Lung (tissue), 12 donors: ENCODE results near the gene TTLL13. TPM values are rescaled to one million over a fixed set of nuclear protein-coding genes. Genes with fewer than 3 reads are reported as not detected.

Experiments used
- ATAC-seq: fragments of 200-7000 bp; cut with Tn5 transposase; one replicate; pipeline ENCODE4 v1.9.1; 2020; ENCODE audit warnings: moderate number of reproducible peaks; ENCODE audit not compliant: insufficient read depth, low FRiP score
- DNase-seq, 3 donors: peaks; one replicate each; pipeline ENCODE4 v3.0.0-alpha.2; 2013 to 2017
- H3K27ac ChIP-seq, 2 donors: one replicate each; pipeline ENCODE4 v1.5.1; 2013; ENCODE audit warnings: mild to moderate bottlenecking in 2 of 2, moderate library complexity in 2 of 2, control low read depth in 1 of 2, inconsistent platforms in 1 of 2, low read depth in 1 of 2, low read length in 1 of 2
- H3K27me3 ChIP-seq, 3 donors: one replicate each; pipeline ENCODE4 v1.5.1; 2013; ENCODE audit warnings: low read length in 2 of 3; ENCODE audit not compliant: control insufficient read depth in 3 of 3, insufficient read depth in 3 of 3
- H3K36me3 ChIP-seq, 4 donors: one replicate each; pipeline ENCODE4 v1.5.1; 2013; ENCODE audit warnings: low read length in 4 of 4, mild to moderate bottlenecking in 1 of 4, moderate library complexity in 1 of 4; ENCODE audit not compliant: control insufficient read depth in 4 of 4, insufficient read depth in 4 of 4
- H3K4me1 ChIP-seq, 5 donors: one replicate each; pipeline ENCODE4 v1.5.1; 2013; ENCODE audit warnings: low read length in 5 of 5, mild to moderate bottlenecking in 2 of 5, moderate library complexity in 1 of 5; ENCODE audit not compliant: control insufficient read depth in 5 of 5, insufficient read depth in 5 of 5
- H3K4me3 ChIP-seq: one replicate; pipeline ENCODE4 v1.5.1; 2013; ENCODE audit warnings: mild to moderate bottlenecking, control low read depth, moderate library complexity
- H3K9ac ChIP-seq, 2 donors: one replicate each; pipeline ENCODE4 v1.5.1; 2013; ENCODE audit warnings: low read length in 2 of 2, control low read depth in 1 of 2; ENCODE audit not compliant: insufficient read depth in 1 of 2
- H3K9me3 ChIP-seq, 4 donors: one replicate each; pipeline ENCODE4 v1.5.1; 2013; ENCODE audit warnings: low read length in 3 of 4, mild to moderate bottlenecking in 1 of 4, moderate library complexity in 1 of 4; ENCODE audit not compliant: control insufficient read depth in 4 of 4, insufficient read depth in 3 of 4
- WGBS, 2 donors: extraction: QIAGEN DNeasy Blood & Tissue Kit; methylation state at CpG; one replicate each; pipeline ENCODE4 v1.1.7; 2013; 5-methylcytosine and 5-hydroxymethylcytosine counted together
- polyA plus RNA-seq, 2 donors: library from polyadenylated mRNA; stranded (reverse); fragments of 200-250 nt; gene quantifications; one replicate each; pipeline ENCODE4 v1.2.1, GENCODE V29; 2013
- total RNA-seq, 2 donors: library from RNA; depleted of rRNA in 1 of 2; stranded (reverse); fragments of >200 nt in 1 of 2; gene quantifications; one replicate each; pipeline ENCODE4 v1.2.1, GENCODE V29; 2014 to 2021
- TF ChIP-seq, protein P1 (sequence below): IDR thresholded peaks from 2 replicates; pipeline ENCODE4 v1.5.1; 2012; ENCODE audit warnings: mild to moderate bottlenecking; ENCODE audit errors: control extremely low read depth, extremely low read depth
- donor health status: control.
- donor health status: control.
- donor health status: Bipolar disorder and iron deficiency.
- donor health status: healthy.
- donor health status: DM: yes; HTN: yes; CAD: no.

The TTLL13 gene
- total and polyA plus RNA-seq, 4 donors = 0.11 to 1.4 (median 0.23) TPM

DNA sequence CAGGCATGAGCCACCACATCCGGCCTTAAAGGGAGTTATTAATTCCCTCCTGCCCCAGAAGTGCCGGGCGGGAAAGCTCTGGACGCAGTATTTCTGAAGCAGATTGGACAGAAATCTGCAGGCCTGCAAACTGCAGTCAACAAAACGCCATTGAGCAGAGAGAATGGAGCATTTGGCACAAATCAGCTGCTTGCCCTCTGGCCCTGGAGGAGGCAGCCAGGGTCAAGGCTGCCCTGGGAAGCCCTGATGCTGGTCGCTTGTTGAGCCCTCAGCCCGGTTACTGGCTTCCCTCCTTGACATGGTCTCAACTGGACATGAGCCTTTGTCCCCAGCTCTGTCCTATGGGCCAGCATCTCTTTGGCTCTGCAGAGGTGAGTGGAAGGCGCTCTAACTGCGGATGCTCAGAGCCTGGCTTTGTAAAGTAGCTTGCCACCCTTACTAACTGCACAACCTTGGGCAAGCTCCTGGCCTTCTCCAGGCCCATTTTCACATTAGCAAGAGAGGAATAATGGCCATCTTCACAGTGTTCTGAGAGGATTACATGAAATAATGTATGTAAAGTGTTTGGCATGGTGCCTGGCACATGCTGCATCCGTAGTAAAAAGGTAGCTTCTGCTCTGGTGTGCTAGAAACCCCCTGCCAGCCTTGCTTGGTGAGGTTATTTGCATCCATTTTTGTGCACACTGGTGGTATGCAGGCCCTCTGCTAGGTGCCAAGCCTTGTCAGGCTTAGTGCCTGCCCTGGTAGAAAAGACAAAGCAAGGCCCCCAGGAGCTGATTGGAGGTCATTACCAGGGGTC, 44.1 kb upstream of the TTLL13 start:
- Histone ChIP-seq H3K9ac (no peak overlapping the region), H3K27me3 (no peaks in the 10 kb centered on the region), H3K27ac (no peak overlapping the region), H3K4me3 (no peak overlapping the region), H3K9me3 (no peaks in the 10 kb centered on the region), H3K4me1 (peaks cover 0 to 23% (median 7%) of the 10 kb centered on the region in 5 donors), H3K36me3 (peaks cover 0 to 8% (median 1%) of the 10 kb centered on the region in 4 donors)
- ATAC-seq (no peak), DNase-seq (no peak)
- TF ChIP-seq, protein P1, sequence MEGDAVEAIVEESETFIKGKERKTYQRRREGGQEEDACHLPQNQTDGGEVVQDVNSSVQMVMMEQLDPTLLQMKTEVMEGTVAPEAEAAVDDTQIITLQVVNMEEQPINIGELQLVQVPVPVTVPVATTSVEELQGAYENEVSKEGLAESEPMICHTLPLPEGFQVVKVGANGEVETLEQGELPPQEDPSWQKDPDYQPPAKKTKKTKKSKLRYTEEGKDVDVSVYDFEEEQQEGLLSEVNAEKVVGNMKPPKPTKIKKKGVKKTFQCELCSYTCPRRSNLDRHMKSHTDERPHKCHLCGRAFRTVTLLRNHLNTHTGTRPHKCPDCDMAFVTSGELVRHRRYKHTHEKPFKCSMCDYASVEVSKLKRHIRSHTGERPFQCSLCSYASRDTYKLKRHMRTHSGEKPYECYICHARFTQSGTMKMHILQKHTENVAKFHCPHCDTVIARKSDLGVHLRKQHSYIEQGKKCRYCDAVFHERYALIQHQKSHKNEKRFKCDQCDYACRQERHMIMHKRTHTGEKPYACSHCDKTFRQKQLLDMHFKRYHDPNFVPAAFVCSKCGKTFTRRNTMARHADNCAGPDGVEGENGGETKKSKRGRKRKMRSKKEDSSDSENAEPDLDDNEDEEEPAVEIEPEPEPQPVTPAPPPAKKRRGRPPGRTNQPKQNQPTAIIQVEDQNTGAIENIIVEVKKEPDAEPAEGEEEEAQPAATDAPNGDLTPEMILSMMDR = no peak
- WGBS, 2 donors = 87 to 89% methylated on average over 10 of the region's 10 CpGs

DNA sequence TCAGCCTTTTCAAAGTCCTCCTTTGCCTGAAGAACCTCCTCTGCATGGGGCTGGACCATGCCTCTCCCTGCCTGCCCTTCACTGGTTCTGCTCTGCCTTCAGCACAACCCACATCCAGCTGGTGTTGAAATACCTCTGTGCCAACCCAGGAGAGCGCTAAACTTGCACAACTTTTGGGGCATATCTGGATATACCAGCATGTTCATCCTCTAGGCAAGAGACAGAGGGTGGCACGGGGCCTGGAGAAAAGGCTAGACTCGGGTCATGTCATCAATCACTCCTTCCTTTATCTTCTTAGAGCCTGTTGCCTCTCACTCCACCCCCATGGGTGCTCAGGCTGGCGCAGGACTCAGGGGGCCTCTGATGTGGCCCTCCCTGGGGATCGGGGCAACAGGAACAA, 43.5 kb upstream of the TTLL13 start:
- peak; percentile 27 for ATAC-seq
- 44 to 74% methylated on average over 5 of the region's 5 CpGs for WGBS, 2 donors

DNA sequence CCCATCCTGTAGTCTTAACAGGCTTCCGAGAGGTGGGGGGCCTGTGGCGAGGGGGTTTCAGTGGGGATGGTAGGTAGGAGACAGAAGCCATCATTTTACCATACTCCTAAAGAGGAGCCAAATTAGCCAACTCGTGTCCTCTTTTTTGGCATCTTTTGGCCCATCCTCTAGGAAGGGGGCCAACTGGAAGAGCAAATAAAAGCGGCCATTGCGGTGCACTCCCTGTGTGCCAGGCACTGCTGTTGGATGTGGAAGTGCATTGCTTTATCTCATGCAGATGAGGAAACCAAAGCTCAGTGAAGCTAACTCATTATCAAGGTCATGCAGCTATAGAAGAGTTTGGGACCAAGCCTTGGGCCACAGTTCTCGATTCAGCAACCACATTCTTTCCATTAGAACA, 42.1 kb upstream of the TTLL13 start:
- Histone ChIP-seq H3K4me1 (peaks cover 0 to 15% (median 11%) of the 10 kb centered on the region in 5 donors), H3K9ac (no peak overlapping the region), H3K27me3 (no peaks in the 10 kb centered on the region), H3K27ac (no peak overlapping the region), H3K4me3 (no peak overlapping the region), H3K36me3 (peaks cover 0 to 8% (median 2%) of the 10 kb centered on the region in 4 donors), H3K9me3 (no peaks in the 10 kb centered on the region)
- 93 to 99% methylated on average over 6 of the region's 6 CpGs for WGBS, 2 donors
- DNase-seq = no peak
- TF ChIP-seq, protein P1 = no peak
- no peak for ATAC-seq

More for the DNA sequence above, 43.5 kb upstream of the TTLL13 start:
- TF ChIP-seq, protein P1 = no peak
- Histone ChIP-seq H3K36me3 (peaks cover 0 to 8% (median 2%) of the 10 kb centered on the region in 4 donors), H3K4me3 (no peak overlapping the region), H3K27me3 (no peaks in the 10 kb centered on the region), H3K9ac (no peak overlapping the region), H3K4me1 (peaks cover 0 to 17% (median 7%) of the 10 kb centered on the region in 5 donors), H3K9me3 (no peaks in the 10 kb centered on the region), H3K27ac (no peak overlapping the region)
- no peak for DNase-seq
